Fibroblast of pulmonary artery (primary cell): ENCODE results near the gene NEXN.

Source experiments
- DNase-seq: peaks from one replicate; pipeline ENCODE4 v3.0.0-alpha.2; 2010; ENCODE audit warnings: low read depth
- H3K4me3 ChIP-seq: replicated peaks from 2 replicates; pipeline ENCODE4 v1.5.1; 2011; ENCODE audit warnings: low read depth, mild to moderate bottlenecking, control low read depth, low read length, moderate library complexity
- CTCF ChIP-seq: IDR thresholded peaks from 2 replicates; pipeline ENCODE4 v1.5.1; 2011; ENCODE audit warnings: mild to moderate bottlenecking, control low read depth, low read length, inconsistent platforms; ENCODE audit errors: missing control alignments

Gene NEXN

GRCh38 chr1:77970192-77970591, 81.8 kb downstream of the NEXN start:
- H3K4me3 ChIP-seq: no peak overlapping the region
- no peak for TF ChIP-seq CTCF
- no peak for DNase-seq

- TF ChIP-seq CTCF: no peak
Measured at GRCh38 chr1:77972080-77972479, 83.7 kb downstream of the NEXN start.

DNA sequence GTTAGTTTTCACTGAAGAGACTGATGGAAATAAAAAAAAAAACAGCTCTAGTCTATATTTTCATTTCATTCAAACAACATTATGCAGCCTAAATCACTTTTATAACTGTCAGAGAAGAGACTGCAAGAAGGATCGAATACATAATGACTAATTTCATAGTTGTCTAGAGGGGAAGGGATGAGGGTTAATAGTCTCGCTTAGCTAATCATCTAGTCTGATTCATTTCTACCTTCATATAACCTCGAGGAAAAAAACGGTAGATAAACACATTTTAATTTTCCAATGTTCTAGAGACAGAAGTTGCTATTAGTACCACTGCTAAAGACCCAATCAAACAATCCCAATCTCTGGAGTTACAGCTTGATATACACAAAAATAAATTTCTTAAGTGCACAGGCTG, 87.0 kb downstream of the NEXN start:
- TF ChIP-seq CTCF: no peak
- H3K4me3 ChIP-seq: peak overlapping the region; percentile 83
- peak; percentile 11 for DNase-seq

More at GRCh38 chr1:77972080-77972479, 83.7 kb downstream of the NEXN start:
- H3K4me3 ChIP-seq: no peak overlapping the region
- DNase-seq: no peak

DNA sequence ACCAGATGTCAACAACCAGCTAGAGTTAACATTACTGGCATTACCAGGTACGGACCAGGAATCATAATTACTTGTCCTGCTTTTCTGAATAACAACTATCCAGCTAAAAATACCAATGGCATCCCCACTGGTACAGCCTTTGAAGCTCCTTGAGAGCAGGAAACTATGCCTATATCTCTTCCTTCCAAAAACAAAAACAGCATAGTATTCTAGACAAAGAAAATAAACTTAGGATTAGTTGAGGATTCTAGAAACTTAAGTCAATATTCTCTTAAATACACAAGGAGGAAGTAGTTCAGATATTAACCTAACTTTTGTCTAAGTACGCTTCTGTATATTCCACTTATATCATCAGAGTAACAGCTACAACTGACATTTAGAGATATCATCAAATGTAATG, 87.5 kb downstream of the NEXN start:
- TF ChIP-seq CTCF: no peak
- H3K4me3 ChIP-seq: peak overlapping the region; percentile 83
- DNase-seq: no peak

DNA sequence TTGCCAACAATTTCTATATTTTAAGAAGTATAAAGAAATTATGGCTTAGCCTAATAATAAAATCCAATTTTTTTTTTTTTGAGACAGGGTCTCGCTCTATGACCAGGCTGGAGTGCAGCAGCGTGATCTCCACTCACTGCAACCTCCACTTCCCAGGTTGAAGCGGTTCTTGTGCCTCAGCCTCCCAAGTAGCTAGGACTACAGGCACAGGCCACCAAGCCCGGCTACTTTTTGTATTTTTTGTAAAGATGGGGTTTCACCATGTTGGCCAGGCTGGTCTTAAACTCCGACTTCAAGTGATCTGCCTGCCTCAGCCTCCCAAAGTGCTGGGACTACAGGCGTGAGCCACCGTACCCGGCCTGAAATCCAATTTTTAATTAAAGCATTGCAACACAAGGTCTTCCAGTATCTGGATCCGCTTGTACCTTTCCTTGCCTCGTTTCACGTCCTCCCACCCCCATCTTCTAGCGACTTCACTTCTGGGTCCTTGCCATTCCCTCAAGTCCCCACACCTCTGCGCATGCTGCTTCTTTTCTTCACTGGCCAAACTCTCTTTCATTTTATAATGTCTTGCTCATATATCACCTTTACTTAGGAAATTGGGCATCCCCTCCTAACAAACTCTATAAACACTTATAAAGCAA, 88.1 kb downstream of the NEXN start:
- TF ChIP-seq CTCF: no peak
- no peak for DNase-seq

DNA sequence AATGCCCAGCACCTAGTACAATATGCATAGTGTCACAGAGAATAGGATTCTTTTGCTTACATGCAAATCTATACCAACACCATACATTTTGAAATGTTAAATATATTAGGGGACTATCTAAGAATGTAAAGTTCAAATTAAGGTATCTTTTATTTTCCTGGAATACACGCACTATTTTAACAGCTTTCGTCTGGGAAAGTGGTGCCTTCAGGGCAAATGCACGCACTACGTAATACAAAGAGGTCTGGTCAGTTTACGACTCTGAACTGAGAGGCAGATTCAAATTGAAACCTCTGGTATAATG, 89.5 kb downstream of the NEXN start:
- no peak for DNase-seq
- no peak for TF ChIP-seq CTCF
- H3K4me3 ChIP-seq: peak overlapping the region; percentile 83

More for the DNA sequence above, 88.1 kb downstream of the NEXN start:
- peak overlapping the region; percentile 83 for H3K4me3 ChIP-seq

DNA sequence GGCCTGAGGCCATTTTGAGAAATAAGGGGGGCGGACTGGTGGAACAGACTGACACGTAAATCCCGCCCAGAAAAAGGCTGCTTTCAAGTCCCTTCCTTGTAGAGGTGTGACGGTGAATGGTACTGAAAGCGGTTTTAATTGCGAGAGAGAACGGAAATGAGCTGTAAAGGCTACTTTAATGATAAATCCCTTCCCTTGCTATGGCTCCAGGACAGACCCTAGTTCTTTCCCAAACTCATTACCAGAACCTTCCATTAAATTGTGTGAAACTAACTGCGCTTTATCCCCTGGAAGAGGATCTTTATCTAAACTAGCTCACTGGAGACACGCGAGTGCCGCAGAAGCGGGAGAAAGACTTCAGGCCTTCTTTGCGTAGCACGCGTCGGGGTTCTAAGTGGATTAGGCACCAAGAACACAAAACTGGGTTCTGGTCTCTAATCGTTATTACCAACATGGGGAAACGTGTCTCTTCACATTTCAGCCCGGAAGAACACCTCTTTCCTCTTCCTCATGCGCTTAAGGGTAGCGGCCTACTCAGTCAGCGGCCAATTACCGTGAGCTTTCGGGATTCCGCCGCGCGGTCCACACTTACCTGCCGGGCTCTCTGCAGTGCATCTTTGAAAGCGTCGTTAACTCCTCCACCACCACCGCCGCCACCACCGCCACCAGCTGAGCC, 90.0 kb downstream of the NEXN start:
- peak overlapping the region; percentile 83 for H3K4me3 ChIP-seq
- DNase-seq: peak; percentile 95
- TF ChIP-seq CTCF: no peak
